Endothelial cell of umbilical vein (primary cell): ENCODE measurements around the gene SNHG17. TPM values are rescaled to one million over a fixed set of nuclear protein-coding genes. Genes with fewer than 3 reads are reported as not detected.

Source experiments
- BruUV-seq: library from RNA; stranded (reverse); fragments of 400-500 nt; replicated peaks from 2 replicates; lab custom pipeline; 2021; lab: Mats Ljungman, UMichigan
- CTCF ChIA-PET: fragments of 300-600, 350-600 bp; sonication (Branson Sonifier 250); formaldehyde crosslinking; loops from one replicate; lab custom pipeline; 2021; ENCODE audit warnings: antibody characterized with exemption, inconsistent platforms; lab: Charles Lee
- POLR2A ChIA-PET: fragments of 300-600, 350-600 bp; sonication (Branson Sonifier 250); formaldehyde crosslinking; loops from one replicate; lab custom pipeline; 2021; ENCODE audit warnings: antibody characterized with exemption, inconsistent platforms; lab: Charles Lee
- DNase-seq: peaks from one replicate; pipeline ENCODE4 v3.0.0-alpha.2; 2011; ENCODE audit warnings: low read depth, low spot score
- FAIRE-seq: peaks from 2 replicates; lab custom pipeline; 2011; peaks lifted over from hg19 to GRCh38; lab: Jason Lieb, UNC
- H2AFZ ChIP-seq: 2 replicates; pipeline ENCODE4 v1.6.0; 2012; ENCODE audit warnings: low read depth, low read length, control low read depth, inconsistent platforms
- H3K27ac ChIP-seq: 2 replicates; pipeline ENCODE4 v1.5.1; 2011; ENCODE audit warnings: low read depth, mild to moderate bottlenecking, control low read depth, low read length, moderate library complexity; ENCODE audit not compliant: insufficient read depth
- H3K27me3 ChIP-seq, 2 experiments: 2 replicates each; pipeline versions ENCODE4 v1.6.0 to v1.6.1; 2011; ENCODE audit warnings: low read length in 2 of 2, mixed read lengths in 1 of 2; ENCODE audit not compliant: control insufficient read depth in 2 of 2, insufficient read depth in 2 of 2
- H3K36me3 ChIP-seq, 2 experiments: 2 replicates in 1 of 2; 3 replicates in 1 of 2; pipeline ENCODE4 v1.5.1; 2011; ENCODE audit warnings: low read length in 2 of 2, mild to moderate bottlenecking in 1 of 2, moderate library complexity in 1 of 2; ENCODE audit not compliant: control insufficient read depth in 2 of 2, insufficient read depth in 2 of 2; ENCODE audit errors: extremely low read depth in 1 of 2
- H3K4me1 ChIP-seq: 3 replicates; pipeline ENCODE4 v1.5.1; 2011; ENCODE audit warnings: mild to moderate bottlenecking, low read length; ENCODE audit not compliant: control insufficient read depth, insufficient read depth; ENCODE audit errors: extremely low read depth
- H3K4me2 ChIP-seq: 2 replicates; pipeline ENCODE4 v1.6.1; 2011; ENCODE audit warnings: low read length, control low read depth, mixed read lengths; ENCODE audit not compliant: insufficient read depth
- H3K4me3 ChIP-seq, 3 experiments: fragments of 200-600 bp in 1 of 3; sonication (generic), shearing (Covaris generic) in 1 of 3; replicated peaks in 1 of 3; 2 replicates each; pipeline ENCODE4 v1.5.1; 2011 to 2016; ENCODE audit warnings: control low read depth in 3 of 3, low read length in 3 of 3, mild to moderate bottlenecking in 2 of 3, inconsistent platforms in 1 of 3, low read depth in 1 of 3, moderate library complexity in 1 of 3; ENCODE audit not compliant: insufficient read depth in 1 of 3
- H3K79me2 ChIP-seq: 2 replicates; pipeline ENCODE4 v1.6.0; 2012; ENCODE audit warnings: low read length, inconsistent platforms; ENCODE audit not compliant: control insufficient read depth, insufficient read depth
- H3K9ac ChIP-seq: replicated peaks from 2 replicates; pipeline ENCODE3; 2011; ENCODE audit warnings: low read length, control low read depth; ENCODE audit not compliant: insufficient read depth; ENCODE audit errors: extremely low read depth
- H3K9me1 ChIP-seq: replicated peaks from 3 replicates; pipeline ENCODE4 v1.6.0; 2011; ENCODE audit warnings: mild to moderate bottlenecking, low read length; ENCODE audit not compliant: control insufficient read depth, insufficient read depth; ENCODE audit errors: extremely low read depth
- H3K9me3 ChIP-seq: replicated peaks from 2 replicates; pipeline ENCODE4 v1.5.1; 2012; ENCODE audit warnings: low read length, inconsistent platforms; ENCODE audit not compliant: control insufficient read depth, insufficient read depth
- H4K20me1 ChIP-seq: replicated peaks from 2 replicates; pipeline ENCODE3; 2011; ENCODE audit warnings: mild to moderate bottlenecking, low read length; ENCODE audit not compliant: control insufficient read depth, insufficient read depth; ENCODE audit errors: extremely low read depth
- GATA2 ChIP-seq: IDR thresholded peaks from 2 replicates; pipeline ENCODE4 v1.7.0; 2011; ENCODE audit warnings: low read depth, mild to moderate bottlenecking, moderate library complexity, mixed read lengths, low read length; ENCODE audit not compliant: insufficient read length, insufficient read depth
- MYC ChIP-seq: IDR thresholded peaks from one replicate; pipeline ENCODE4 v1.6.1; 2011; ENCODE audit warnings: mild to moderate bottlenecking, low read depth, low read length
- POLR2A ChIP-seq: IDR thresholded peaks from 2 replicates; pipeline ENCODE4 v1.6.1; 2012; ENCODE audit warnings: low read depth, mild to moderate bottlenecking, control low read depth, low read length
- POLR2AphosphoS5 ChIP-seq: IDR thresholded peaks from 2 replicates; pipeline ENCODE4 v1.6.1; 2012; ENCODE audit warnings: low read depth, mild to moderate bottlenecking, control low read depth, low read length, moderate library complexity; ENCODE audit not compliant: insufficient read depth
- dilution Hi-C: fragments of 300-500 bp; cut with MboI; formaldehyde crosslinking; loops from one replicate; pipeline ENCODE4 v1.15.0; 2019; ENCODE audit warnings: low sequenced_read_pairs; ENCODE audit not compliant: extremely low pct_ligation_motif_present
- intact Hi-C: fragments of 100-400 bp; cut with micrococcal nuclease; formaldehyde crosslinking; loops from one replicate; pipeline ENCODE4 v1.10.0; 2022
- polyA plus RNA-seq, 4 experiments: library from polyadenylated mRNA; depleted of rRNA in 3 of 4; stranded (reverse) in 3 of 4; unstranded in 1 of 4; fragments of >200 nt; gene quantifications; 2 replicates each; pipeline versions ENCODE4 v1.2.1 to v1.2.3, GENCODE V29; 2011 to 2012; ENCODE audit warnings: missing spikeins in 1 of 4
- total RNA-seq: library from RNA; stranded (reverse); gene quantifications from 2 replicates; pipeline ENCODE4 v1.2.3, GENCODE V29; 2021
- TF ChIP-seq, protein P1 (sequence below), 2 donors: IDR thresholded peaks; 1 replicate in 1 of 2; 2 replicates in 1 of 2; pipeline ENCODE4 v1.5.1; 2011; ENCODE audit warnings: low read length in 2 of 2, mild to moderate bottlenecking in 2 of 2, moderate library complexity in 2 of 2, control low read depth in 1 of 2, inconsistent platforms in 1 of 2, low read depth in 1 of 2; ENCODE audit not compliant: insufficient read depth in 1 of 2; ENCODE audit errors: extremely low read depth in 1 of 2

The SNHG17 gene
- total and polyA plus RNA-seq, 2 donors (not counting 3 experiments of a cell fraction or from before 2014, with no cell fraction given) = 39.4 to 94.0 TPM

DNA sequence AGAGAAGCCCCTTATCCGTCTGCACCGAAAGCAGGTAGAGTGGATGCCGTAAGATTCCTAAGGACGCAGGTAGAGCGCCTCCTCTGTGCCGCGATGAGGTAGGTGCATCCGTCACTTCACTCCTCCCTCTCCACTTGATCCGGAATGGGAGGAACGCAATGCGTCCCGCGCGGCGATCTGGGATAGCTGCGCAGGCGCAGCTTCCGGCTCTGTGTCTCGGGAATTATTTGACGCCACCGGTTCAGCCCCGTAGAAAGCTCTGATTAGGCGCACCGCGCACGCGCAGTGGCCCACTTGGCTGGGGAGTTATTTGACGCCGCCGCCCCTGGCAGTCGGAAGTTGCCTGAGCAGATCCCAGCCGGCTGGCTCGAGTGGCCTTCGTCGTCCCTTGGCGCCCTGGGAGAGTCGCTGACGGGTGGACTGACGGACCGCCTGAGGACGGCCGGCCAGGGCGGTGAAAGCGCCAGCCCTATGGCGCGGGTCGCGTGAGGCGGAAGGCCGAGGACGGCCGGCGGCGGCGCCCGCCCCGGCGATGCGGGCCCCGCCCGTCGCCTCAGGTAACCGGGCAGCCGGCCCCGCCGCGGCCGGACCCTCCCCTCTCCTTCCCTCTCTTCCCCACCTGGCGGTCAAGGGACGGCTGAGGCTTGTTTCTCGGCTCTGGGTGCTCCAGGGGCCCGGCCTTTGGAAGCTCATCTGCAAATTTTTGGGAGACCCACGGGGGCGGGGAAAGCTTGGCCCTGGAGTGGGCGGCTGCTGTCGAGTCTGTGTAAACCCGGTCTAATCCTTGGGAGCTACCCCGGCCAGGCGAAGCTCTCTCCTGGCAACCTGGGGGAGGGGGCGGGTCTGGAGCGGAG lies 37.6 kb upstream of the SNHG17 start, which contains the start of gene RALGAPB:
RALGAPB (plus strand) TSS at position 331 of the 854 bp plus-strand sequence. CDS start 15,590 bp downstream, outside the sequence.
- peak within 1 kb of the TSS; percentile 50 for H3K27ac ChIP-seq
- H3K4me2 ChIP-seq = peak within 1 kb of the TSS; percentile 80
- H3K9ac ChIP-seq = peak within 1 kb of the TSS; percentile 85
- DNase-seq (peak; percentile 100), FAIRE-seq (peak; percentile 100)
- no peaks in the 10 kb centered on the region for H3K9me3 ChIP-seq
- peak within 1 kb of the TSS; percentile 53 to 79 (median 70) for H3K4me3 ChIP-seq
- no TSS peak for BruUV-seq
- dilution Hi-C loops = no loop called here
- H3K9me1 ChIP-seq = no peaks in the 10 kb centered on the region
- H3K79me2 ChIP-seq = peaks cover 45% of the 10 kb centered on the region
- peaks cover 2 to 4% of the 10 kb centered on the region in 2 experiments for H3K27me3 ChIP-seq
- CTCF ChIA-PET = interaction anchor here (0.6 to 4.6 kb wide), 16 partner anchors 8 to 64 kb away, joined by 3 to 41 read pairs (median 4); partner anchors contain the start of gene SNHG17
- POLR2A ChIA-PET = interaction anchor here (1.0 to 3.0 kb wide), 4 partner anchors 12 to 55 kb away, joined by 3 to 13 read pairs (median 7); partner anchors contain the start of gene SNHG17
- intact Hi-C loops = loop anchor here (1.0 kb wide), 2 partner anchors 26 to 37 kb away; partner anchors contain the start of gene SNHG17
- H3K36me3 ChIP-seq = no peaks in the 10 kb centered on the region
- TF ChIP-seq POLR2A = peak; percentile 51
- peak; percentile 16 for TF ChIP-seq MYC
- peak; percentile 89 for TF ChIP-seq POLR2AphosphoS5
- TF ChIP-seq, protein P1, sequence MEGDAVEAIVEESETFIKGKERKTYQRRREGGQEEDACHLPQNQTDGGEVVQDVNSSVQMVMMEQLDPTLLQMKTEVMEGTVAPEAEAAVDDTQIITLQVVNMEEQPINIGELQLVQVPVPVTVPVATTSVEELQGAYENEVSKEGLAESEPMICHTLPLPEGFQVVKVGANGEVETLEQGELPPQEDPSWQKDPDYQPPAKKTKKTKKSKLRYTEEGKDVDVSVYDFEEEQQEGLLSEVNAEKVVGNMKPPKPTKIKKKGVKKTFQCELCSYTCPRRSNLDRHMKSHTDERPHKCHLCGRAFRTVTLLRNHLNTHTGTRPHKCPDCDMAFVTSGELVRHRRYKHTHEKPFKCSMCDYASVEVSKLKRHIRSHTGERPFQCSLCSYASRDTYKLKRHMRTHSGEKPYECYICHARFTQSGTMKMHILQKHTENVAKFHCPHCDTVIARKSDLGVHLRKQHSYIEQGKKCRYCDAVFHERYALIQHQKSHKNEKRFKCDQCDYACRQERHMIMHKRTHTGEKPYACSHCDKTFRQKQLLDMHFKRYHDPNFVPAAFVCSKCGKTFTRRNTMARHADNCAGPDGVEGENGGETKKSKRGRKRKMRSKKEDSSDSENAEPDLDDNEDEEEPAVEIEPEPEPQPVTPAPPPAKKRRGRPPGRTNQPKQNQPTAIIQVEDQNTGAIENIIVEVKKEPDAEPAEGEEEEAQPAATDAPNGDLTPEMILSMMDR (IDR thresholded peaks at IDR 0.05; ENCODE audit: extremely low read depth in 1 of 2, insufficient read depth in 1 of 2, low read depth in 1 of 2, low read length in 2 of 2) = peak; percentile 14 to 45
- no peak for TF ChIP-seq GATA2
- H3K4me1 ChIP-seq = peaks cover 15% of the 10 kb centered on the region
- H2AFZ ChIP-seq = peak within 1 kb of the TSS; percentile 90
- peaks cover 3% of the 10 kb centered on the region for H4K20me1 ChIP-seq
